ENCODE data around the gene WBP2NL.
A peak's percentile ranks its signal among the peaks of the same experiment; 100 is the strongest.
"Not testable (repeated sequence)": the region's sequence is repeated elsewhere in the genome, so short reads cannot be mapped to it uniquely, and the experiment has no call there.

The WBP2NL gene, protein sequence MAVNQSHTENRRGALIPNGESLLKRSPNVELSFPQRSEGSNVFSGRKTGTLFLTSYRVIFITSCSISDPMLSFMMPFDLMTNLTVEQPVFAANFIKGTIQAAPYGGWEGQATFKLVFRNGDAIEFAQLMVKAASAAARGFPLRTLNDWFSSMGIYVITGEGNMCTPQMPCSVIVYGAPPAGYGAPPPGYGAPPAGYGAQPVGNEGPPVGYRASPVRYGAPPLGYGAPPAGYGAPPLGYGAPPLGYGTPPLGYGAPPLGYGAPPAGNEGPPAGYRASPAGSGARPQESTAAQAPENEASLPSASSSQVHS

GRCh38 chr22:41998361-41999261 lies at the start of gene WBP2NL:
TSS of gene WBP2NL (plus strand) at chr22:41998788. CDS start at chr22:41998819, 31 bp downstream.
- DNase-seq = peak; percentile 86

DNA sequence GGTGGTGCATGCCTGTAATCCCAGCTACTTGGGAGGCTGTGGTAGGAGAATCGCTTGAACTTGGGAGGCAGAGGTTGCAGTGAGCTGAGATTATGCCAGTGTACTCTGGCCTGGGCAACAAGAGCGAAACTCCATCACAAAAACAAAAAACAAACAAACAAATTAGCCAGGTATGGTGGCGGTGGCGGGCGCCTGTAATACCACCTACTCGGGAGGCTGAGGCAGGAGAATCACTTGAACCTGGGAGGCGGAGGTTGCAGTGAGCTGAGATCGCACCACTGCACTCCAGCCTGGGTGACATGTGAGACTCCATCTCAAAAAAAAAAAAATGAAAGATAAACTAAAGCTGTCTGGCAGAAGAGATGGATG lies 49.7 kb upstream of the WBP2NL start:
- not testable (repeated sequence) for DNase-seq

DNA sequence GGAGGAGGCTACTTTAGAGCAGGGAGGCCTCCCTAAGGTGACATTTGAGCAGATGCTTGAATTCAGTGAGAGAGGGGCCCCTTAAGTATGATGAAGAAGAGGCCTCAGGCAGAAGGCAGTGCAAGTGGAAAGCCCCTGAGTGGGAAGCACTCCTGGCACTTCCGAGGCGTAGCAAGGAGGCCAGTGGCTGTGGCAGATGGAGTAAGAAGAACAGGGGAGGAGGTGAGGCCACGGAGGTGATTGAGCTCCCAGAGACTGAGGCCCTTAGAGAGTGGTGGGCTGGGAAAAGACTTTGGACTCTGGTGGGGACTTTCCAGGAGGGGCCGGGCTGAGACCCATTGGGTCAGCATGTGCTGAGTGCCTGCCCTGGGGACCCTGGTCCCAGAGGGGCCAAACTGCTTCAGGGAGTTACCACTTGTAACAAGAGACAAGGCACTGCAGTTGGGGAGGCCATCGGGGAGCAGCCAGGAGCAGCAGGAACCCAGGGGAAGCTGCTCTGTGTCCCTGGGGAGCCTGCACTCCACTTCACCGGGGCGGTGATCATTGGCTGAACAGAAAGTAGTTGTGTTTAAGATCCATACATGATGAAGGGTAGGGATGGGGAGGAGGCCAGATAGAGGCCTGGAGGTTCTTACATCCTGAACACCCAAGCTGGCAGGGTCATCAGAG lies 49.2 kb upstream of the WBP2NL start:
- no peak for DNase-seq

GRCh38 chr22:41951898-41952474 lies 46.6 kb upstream of the WBP2NL start, which contains the start of gene SMIM45:
TSS of gene SMIM45 (plus strand) at chr22:41952150.
- DNase-seq = no peak

DNA sequence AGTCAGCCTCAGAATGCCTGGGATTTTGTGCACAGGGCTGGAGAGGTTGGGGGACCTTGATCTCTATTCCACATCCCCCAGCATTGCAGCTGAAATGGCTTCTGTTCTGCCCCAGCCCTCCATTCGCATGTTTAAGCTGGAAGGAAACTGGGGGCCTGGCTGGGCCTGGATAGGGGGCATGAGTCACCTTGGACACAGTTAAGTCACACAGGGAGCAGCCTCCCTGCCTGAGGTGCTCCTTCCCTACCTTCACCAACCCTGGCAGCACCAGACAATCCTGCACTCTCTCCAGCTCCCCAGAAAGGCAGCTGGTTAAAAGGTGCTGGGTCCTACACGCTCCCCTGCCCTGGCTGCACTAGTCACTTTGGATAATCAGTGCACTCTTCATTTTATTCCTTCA lies 45.9 kb upstream of the WBP2NL start:
- no peak for DNase-seq

GRCh38 chr22:41957941-41958556 lies 40.5 kb upstream of the WBP2NL start:
- no peak for DNase-seq

GRCh38 chr22:41963453-41964111 lies 35.0 kb upstream of the WBP2NL start:
- DNase-seq = no peak

DNA sequence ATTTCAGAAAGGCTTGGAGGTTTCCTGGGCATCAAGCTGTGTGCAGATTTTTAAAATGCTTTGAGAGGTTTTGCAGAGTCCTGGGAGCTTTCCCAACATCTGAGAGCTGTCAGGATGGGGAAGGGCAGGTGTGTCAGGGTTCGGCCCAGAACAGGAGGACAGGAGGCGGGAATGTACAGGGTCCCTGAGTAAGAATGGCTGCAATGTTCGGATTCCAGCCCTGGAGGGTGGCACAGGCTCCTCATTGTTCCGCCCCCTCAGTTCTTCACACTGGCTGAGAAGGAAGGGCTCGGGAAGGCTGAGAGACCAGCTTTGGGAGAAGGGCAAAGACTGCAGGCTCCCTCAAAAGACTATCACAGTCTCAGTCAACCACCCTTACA lies 34.5 kb upstream of the WBP2NL start:
- DNase-seq = no peak

- DNase-seq = no peak
Observed at GRCh38 chr22:41966225-41966606, 32.4 kb upstream of the WBP2NL start.

- DNase-seq = peak; percentile 68
Observed at GRCh38 chr22:41966607-41967240, 31.9 kb upstream of the WBP2NL start.

DNA sequence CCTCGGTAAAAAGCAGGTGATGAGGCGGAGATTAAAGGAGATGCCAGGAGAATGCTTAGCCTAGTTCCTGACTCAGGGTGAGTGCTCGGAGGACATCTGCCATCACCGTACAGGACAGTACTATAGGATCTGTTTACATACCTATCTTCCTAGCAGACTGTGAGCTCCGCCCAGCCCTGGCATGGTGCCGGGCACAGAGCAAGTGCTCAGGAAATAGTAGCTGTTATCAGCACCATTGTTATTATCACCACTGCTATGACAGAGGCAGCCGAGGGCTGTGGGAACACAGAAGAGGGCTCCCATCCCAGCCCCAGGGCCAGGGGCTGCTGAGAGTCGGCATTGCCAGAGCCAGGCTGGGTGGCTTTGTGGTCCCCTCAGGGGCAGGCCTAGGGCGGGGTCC lies 30.0 kb upstream of the WBP2NL start:
- DNase-seq = no peak

GRCh38 chr22:41969110-41969646 lies 29.4 kb upstream of the WBP2NL start, which contains the start of gene SEPTIN3:
TSS of gene SEPTIN3 (plus strand) at chr22:41969443. CDS start at chr22:41971493, 2,050 bp downstream.
- DNase-seq = no peak

- DNase-seq = no peak
Observed at GRCh38 chr22:41970601-41971000, 28.0 kb upstream of the WBP2NL start.

DNA sequence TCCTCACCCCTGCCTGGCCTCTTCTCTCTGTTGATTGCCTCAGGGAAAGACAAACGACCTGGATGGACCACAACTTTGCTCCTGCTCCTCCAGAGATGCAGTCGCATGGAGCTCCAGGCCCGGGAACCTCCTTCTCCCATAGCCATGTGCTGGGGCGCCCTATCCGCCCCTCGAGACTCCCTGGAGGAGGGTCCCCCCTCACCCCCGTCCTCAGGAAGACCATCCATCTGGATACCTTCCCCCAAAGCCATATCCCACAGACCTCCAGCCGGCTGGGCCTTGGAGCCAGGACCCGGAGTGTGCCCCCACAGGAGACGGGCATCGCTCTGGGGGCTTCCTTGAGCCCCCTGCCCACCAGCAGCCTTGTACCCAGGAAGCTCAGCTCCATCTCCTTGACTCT lies 27.2 kb upstream of the WBP2NL start:
- DNase-seq = no peak

DNA sequence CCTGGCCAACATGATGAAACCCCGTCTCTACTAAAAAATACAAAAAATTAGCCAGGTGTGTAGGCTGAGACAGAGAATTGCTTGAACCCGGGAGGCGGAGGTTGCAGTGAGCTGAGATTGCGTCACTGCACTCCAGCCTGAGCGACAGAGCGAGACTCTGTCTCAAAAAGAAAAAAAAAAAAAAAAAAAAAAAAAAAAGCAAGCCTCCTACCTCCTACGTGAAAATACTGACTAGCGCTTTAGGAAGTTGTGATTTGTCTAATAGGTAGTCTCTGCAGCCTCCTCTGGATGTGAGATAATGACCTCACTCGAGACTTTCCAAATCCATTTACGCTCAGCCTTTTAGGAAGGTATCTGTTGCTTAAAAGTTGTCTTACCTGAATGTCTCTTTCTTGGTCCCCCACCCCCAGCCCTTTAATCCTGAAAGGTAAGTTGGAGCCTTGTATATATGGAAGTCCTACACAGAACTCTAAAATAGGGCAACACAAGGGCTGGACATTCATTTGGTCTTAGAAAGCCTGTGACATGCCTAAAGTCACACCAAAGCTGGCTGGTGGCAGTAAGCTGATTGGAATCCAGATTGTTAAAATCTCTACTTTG lies 23.8 kb upstream of the WBP2NL start:
- DNase-seq = no peak

GRCh38 chr22:41975299-41976069 lies 23.1 kb upstream of the WBP2NL start:
- DNase-seq = no peak

GRCh38 chr22:41976070-41976901 lies 22.3 kb upstream of the WBP2NL start:
- DNase-seq = peak; percentile 11

DNA sequence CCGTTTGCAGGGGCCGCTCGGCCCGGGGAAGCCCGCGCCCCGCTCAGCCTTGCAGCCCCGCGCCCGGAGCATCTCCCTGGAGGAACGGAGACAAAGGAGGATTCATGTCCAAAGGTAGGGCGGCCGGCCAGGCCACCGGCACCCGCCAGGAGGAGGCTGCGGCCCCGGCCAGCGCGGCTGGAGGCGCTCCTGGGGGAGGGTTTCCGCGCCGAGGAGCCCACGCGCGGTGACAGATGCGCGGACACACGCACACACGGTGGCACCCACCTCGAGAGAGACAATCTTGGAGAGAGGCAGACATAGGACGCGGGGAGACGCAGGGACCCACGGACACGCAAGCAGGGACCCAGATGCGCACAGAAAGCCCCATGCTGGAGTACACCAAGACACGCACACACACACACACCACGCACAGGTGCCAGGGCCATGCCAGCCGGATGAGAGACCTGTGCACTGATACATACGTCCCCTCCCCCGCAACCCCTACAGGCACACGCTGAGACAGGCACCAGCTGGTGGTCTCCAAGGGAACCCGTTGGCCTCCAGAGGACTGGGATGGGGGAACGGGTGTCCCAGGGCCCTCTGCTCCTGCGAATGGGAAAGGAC lies 21.5 kb upstream of the WBP2NL start:
- no peak for DNase-seq

DNA sequence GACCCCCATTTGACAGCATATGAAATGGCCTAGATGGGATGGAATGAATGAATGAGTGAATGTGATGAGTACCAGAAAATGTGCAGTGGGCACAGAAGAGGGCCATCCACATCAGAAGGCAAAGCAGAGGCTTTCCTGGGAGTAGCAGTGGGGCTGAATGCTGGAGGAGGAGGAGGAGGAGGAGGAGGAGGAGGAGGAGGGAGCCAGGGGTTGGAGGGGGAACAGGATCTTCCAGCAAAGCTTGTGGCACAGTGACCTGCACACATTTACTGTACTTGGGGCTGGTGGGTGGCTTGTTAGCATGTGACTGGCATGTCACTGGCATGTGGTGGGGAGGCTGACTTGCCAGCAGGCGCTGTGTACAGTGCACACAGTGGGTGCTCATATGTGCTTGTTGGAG lies 19.9 kb upstream of the WBP2NL start:
- no peak for DNase-seq

Data from activated CD4-positive, alpha-beta T cell treated with anti-CD3 and anti-CD28 coated beads, Interleukin-2, amount 50 U/mL, for 16 hours (primary cell).